Ishikawa (cell line): ENCODE results near the gene DNAJA3.

Experiments used
- CEBPB ChIP-seq: IDR thresholded peaks from 2 replicates; pipeline ENCODE4 v1.6.1; 2012
- CREB1 ChIP-seq: IDR thresholded peaks from 2 replicates; pipeline ENCODE4 v1.6.1; 2012; ENCODE audit warnings: low read depth
- EGR1 ChIP-seq: IDR thresholded peaks from 2 replicates; pipeline ENCODE4 v1.6.1; 2012
- EP300 ChIP-seq: IDR thresholded peaks from 2 replicates; pipeline ENCODE4 v1.6.1; 2012; ENCODE audit warnings: borderline replicate concordance
- FOXM1 ChIP-seq: IDR thresholded peaks from 2 replicates; pipeline ENCODE4 v1.6.1; 2012; ENCODE audit warnings: low read depth, borderline replicate concordance
- NFIC ChIP-seq: IDR thresholded peaks from 2 replicates; pipeline ENCODE4 v1.6.1; 2012
- RAD21 ChIP-seq: IDR thresholded peaks from 2 replicates; pipeline ENCODE4 v1.6.1; 2012; ENCODE audit warnings: low read depth
- TAF1 ChIP-seq: IDR thresholded peaks from 2 replicates; pipeline ENCODE4 v1.6.1; 2012; ENCODE audit warnings: low read depth, mild to moderate bottlenecking
- TCF12 ChIP-seq: IDR thresholded peaks from 2 replicates; pipeline ENCODE4 v1.6.1; 2012; ENCODE audit warnings: low read depth
- TEAD4 ChIP-seq: IDR thresholded peaks from 2 replicates; pipeline ENCODE4 v1.6.1; 2012
- YY1 ChIP-seq: IDR thresholded peaks from 2 replicates; pipeline ENCODE4 v1.6.1; 2012; ENCODE audit warnings: low read depth
- ZBTB7A ChIP-seq: IDR thresholded peaks from 2 replicates; pipeline ENCODE4 v1.6.1; 2012; ENCODE audit warnings: low read depth
- TF ChIP-seq, protein P1 (sequence below): IDR thresholded peaks from 2 replicates; pipeline ENCODE4 v1.6.1; 2012
- TF ChIP-seq, protein P2 (sequence below): IDR thresholded peaks from 2 replicates; pipeline ENCODE4 v1.6.1; 2012
- TF ChIP-seq, protein P3 (sequence below): IDR thresholded peaks from 2 replicates; pipeline ENCODE4 v1.6.1; 2012; ENCODE audit warnings: low read depth, mild to moderate bottlenecking

DNAJA3 gene

DNA sequence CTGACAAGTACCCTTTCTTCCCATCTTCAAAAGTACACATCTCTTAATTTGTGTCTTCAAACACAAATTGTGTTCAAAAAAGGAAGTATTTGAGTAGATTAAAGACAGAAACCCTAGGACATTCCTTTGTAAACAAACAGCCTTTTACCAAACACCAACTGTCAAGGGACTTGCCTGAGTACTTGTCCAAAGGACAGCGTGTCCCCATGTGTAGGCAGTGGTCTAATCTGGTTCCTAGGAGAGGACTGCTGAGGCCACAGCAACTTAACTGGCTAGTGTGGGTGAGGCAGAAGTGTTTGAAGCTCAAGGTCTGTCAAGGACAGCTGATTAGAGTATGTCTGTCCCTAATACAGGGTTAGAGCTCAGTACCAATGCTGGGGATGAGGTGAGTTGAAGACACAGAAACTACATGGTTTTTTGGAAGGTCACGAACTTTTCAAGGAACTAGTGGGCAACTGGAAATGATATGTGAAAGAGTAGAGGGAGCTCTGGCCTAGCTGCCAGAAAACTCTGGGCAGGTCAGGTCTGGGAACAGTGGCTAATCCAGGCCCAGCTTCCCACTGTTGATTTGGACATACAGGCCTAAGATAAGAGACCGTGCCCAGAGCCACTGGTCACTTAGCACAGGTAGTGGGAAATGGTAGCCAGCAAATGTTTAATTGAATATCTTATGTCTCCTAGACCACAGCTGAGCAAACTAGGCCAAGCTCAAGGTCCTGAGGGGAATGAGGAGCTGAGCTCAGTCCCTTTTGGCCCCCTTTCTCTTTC lies 60.6 kb downstream of the DNAJA3 start:
- TF ChIP-seq CEBPB (no peak), TEAD4 (no peak), RAD21 (no peak), CREB1 (no peak), TAF1 (no peak), YY1 (no peak), EGR1 (no peak), NFIC (no peak), EP300 (no peak), ZBTB7A (no peak), FOXM1 (no peak)
- TF ChIP-seq, protein P1, sequence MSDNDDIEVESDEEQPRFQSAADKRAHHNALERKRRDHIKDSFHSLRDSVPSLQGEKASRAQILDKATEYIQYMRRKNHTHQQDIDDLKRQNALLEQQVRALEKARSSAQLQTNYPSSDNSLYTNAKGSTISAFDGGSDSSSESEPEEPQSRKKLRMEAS: no peak
- TF ChIP-seq, protein P2, sequence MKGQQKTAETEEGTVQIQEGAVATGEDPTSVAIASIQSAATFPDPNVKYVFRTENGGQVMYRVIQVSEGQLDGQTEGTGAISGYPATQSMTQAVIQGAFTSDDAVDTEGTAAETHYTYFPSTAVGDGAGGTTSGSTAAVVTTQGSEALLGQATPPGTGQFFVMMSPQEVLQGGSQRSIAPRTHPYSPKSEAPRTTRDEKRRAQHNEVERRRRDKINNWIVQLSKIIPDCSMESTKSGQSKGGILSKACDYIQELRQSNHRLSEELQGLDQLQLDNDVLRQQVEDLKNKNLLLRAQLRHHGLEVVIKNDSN: no peak

DNA sequence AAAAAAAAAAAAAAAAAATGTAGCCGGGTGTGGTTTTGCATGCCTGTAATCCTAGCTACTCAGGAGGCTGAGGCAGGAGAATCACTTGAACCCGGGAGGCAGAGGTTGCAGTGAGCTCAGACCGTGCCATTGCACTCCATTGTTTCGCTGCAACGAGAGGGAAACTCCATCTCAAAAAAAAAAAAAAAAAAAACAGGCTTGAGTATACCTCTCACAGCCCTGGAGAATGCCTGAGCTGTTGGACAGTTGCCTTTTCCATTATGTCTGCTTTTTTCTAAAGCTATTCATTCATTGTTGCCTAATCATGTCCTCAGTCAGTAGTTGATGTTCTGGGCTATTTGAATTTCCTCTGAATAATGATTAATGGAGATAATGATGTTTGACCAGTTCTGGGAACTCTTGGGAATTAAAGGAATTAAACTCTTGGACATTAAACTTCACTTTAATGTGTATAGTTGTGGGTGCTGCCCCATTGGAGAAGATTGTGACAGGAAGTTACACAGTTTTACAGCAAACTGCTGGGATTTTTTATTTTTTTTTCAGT lies 62.4 kb downstream of the DNAJA3 start:
- TF ChIP-seq NFIC (no peak), TEAD4 (no peak), TCF12 (no peak), CEBPB (no peak), ZBTB7A (no peak), TAF1 (no peak), FOXM1 (no peak), YY1 (no peak), CREB1 (no peak)
- TF ChIP-seq, protein P2: no peak

GRCh38 chr16:4488499-4488967 lies 62.9 kb downstream of the DNAJA3 start:
- TF ChIP-seq CEBPB (no peak), YY1 (no peak), NFIC (no peak), RAD21 (no peak), TAF1 (no peak), FOXM1 (no peak)
- TF ChIP-seq, protein P1: no peak

DNA sequence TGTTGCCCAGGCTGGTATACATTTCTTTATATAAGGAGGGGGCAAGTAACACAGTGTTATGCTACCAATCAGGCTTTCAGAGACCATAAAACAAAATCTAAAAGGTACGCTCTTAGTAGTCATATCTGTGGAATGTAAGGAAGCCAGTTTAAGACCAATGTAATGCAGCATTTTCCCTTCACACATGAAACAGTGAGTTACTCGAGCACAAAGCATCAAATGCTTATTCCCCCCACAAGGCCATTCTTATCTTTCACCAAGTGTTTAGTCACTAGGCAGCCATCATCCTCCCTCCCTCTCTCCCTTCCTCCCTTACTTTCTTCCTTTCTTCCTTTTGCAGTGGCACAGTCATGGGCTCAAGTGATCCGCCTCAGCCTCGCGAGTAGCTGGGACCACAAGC lies 63.4 kb downstream of the DNAJA3 start:
- TF ChIP-seq TCF12: no peak
- no peak for TF ChIP-seq CEBPB
- TF ChIP-seq EGR1: no peak
- TF ChIP-seq ZBTB7A: no peak
- TF ChIP-seq EP300: no peak
- TF ChIP-seq, protein P1: no peak
- TF ChIP-seq, protein P2: no peak
- TF ChIP-seq YY1: no peak
- no peak for TF ChIP-seq RAD21
- TF ChIP-seq CREB1: no peak
- no peak for TF ChIP-seq NFIC
- no peak for TF ChIP-seq FOXM1
- TF ChIP-seq TEAD4: no peak
- TF ChIP-seq TAF1: no peak
- TF ChIP-seq, protein P3, sequence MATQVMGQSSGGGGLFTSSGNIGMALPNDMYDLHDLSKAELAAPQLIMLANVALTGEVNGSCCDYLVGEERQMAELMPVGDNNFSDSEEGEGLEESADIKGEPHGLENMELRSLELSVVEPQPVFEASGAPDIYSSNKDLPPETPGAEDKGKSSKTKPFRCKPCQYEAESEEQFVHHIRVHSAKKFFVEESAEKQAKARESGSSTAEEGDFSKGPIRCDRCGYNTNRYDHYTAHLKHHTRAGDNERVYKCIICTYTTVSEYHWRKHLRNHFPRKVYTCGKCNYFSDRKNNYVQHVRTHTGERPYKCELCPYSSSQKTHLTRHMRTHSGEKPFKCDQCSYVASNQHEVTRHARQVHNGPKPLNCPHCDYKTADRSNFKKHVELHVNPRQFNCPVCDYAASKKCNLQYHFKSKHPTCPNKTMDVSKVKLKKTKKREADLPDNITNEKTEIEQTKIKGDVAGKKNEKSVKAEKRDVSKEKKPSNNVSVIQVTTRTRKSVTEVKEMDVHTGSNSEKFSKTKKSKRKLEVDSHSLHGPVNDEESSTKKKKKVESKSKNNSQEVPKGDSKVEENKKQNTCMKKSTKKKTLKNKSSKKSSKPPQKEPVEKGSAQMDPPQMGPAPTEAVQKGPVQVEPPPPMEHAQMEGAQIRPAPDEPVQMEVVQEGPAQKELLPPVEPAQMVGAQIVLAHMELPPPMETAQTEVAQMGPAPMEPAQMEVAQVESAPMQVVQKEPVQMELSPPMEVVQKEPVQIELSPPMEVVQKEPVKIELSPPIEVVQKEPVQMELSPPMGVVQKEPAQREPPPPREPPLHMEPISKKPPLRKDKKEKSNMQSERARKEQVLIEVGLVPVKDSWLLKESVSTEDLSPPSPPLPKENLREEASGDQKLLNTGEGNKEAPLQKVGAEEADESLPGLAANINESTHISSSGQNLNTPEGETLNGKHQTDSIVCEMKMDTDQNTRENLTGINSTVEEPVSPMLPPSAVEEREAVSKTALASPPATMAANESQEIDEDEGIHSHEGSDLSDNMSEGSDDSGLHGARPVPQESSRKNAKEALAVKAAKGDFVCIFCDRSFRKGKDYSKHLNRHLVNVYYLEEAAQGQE: no peak

DNA sequence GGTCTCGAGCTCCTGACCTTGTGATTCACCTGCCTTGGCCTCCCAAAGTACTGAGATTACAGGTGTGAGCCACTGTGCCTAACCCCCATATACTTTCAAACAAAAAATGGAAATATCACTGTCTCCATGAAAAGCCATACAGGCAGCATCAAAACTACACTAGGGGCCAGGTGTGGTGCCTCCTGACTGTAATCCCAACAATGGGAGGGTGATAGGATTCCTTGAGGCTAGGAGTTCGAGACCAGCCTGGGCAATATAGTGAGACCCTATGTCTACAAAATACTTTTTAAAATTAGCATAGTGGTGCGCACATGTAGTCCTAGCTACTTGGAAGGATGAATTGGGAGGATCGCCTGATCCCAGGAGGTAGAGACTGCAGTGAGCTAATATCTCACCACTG lies 66.2 kb downstream of the DNAJA3 start:
- TF ChIP-seq CREB1 (no peak), TEAD4 (no peak), EGR1 (no peak), YY1 (no peak), FOXM1 (no peak), EP300 (no peak), TCF12 (no peak)

- TF ChIP-seq YY1: no peak
- TF ChIP-seq, protein P2: no peak
- TF ChIP-seq CEBPB: no peak
- TF ChIP-seq, protein P1: no peak
Observed at GRCh38 chr16:4494746-4495490, 69.2 kb downstream of the DNAJA3 start.
